ENCODE data around the gene TTC6. TPM values are rescaled to one million over a fixed set of nuclear protein-coding genes. Genes with fewer than 3 reads are reported as not detected.

The TTC6 gene
- total RNA-seq, 1 donor from 2014 or later: 4.4 TPM

- no peak for DNase-seq (ENCODE audit: extremely low spot score in 2 of 2)
- Histone ChIP-seq H3K27me3 (peaks cover 53% of the 10 kb centered on the region), H3K4me1 (peaks cover 43% of the 10 kb centered on the region)
Observed at GRCh38 chr14:37594238-37594970, 1.0 kb upstream of the TTC6 start.

DNA sequence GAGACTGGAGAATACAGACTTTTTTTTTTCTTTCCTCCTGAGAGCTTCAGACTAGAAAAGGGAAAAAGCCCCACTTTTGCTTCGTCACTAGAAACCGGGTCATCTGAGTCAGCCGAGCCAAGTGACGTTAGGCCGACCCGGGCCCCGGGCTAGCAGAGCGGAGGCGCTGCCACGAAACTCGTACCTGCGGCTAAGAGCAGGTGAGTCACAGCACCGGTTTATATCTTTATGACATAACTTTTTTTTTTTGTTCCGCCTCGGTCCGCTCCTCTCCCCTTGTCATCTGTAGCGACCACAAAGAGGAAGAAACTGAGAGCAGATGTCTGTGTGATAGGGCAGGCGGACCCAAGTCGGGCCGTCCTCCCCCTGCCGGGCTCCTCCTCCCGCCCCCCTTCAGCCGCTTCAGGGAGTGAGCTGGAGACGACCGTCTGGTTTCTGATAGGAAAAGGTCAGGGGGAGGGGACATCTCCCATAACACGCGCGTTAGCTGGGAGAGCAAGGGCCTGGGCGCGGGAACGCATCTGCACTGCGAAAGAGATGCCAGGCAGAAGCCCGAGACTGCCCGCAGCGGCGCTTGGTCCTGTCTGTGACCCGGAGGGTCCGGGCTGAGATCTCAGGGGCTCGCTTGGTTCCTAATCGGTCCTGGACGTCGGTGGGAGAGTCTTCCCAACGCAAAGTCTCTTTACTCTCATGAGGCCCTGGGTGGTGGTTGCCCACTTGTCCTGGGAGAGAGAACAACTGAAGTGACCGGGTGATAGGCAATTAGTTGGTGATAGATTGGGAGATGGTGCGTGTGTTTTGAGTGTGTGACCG, 586 bp downstream of the TTC6 start:
- no peak for DNase-seq (ENCODE audit: extremely low spot score in 2 of 2)
- intact Hi-C loops (cut with DNase I): no loop called here
- TF ChIP-seq, protein P1, sequence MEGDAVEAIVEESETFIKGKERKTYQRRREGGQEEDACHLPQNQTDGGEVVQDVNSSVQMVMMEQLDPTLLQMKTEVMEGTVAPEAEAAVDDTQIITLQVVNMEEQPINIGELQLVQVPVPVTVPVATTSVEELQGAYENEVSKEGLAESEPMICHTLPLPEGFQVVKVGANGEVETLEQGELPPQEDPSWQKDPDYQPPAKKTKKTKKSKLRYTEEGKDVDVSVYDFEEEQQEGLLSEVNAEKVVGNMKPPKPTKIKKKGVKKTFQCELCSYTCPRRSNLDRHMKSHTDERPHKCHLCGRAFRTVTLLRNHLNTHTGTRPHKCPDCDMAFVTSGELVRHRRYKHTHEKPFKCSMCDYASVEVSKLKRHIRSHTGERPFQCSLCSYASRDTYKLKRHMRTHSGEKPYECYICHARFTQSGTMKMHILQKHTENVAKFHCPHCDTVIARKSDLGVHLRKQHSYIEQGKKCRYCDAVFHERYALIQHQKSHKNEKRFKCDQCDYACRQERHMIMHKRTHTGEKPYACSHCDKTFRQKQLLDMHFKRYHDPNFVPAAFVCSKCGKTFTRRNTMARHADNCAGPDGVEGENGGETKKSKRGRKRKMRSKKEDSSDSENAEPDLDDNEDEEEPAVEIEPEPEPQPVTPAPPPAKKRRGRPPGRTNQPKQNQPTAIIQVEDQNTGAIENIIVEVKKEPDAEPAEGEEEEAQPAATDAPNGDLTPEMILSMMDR (IDR thresholded peaks at IDR 0.05): no peak
- TF ChIP-seq POLR2AphosphoS5 (IDR thresholded peaks at IDR 0.05; ENCODE audit: insufficient read depth in 1 of 2, low read depth in 1 of 2): peak in 1 of 2 donors; percentile 33
- Histone ChIP-seq H3K27me3 (peaks cover 63% of the 10 kb centered on the region), H3K4me1 (peaks cover 54% of the 10 kb centered on the region), H3K4me3 (peak overlapping the region; percentile 43 to 44), H3K9me3 (no peaks in the 10 kb centered on the region), H3K27ac (peak overlapping the region; percentile 69), H3K36me3 (no peaks in the 10 kb centered on the region)

More at GRCh38 chr14:37594238-37594970, 1.0 kb upstream of the TTC6 start:
- TF ChIP-seq, protein P1 (IDR thresholded peaks at IDR 0.05): peak in 2 of 3 experiments; percentile 22 to 43
- TF ChIP-seq POLR2AphosphoS5 (IDR thresholded peaks at IDR 0.05; ENCODE audit: insufficient read depth in 1 of 2, low read depth in 1 of 2): peak in 1 of 2 donors; percentile 13
- TF ChIP-seq POLR2A (IDR thresholded peaks at IDR 0.05): no peak
- Histone ChIP-seq H3K36me3 (no peaks in the 10 kb centered on the region), H3K27ac (peak overlapping the region; percentile 60), H3K9me3 (no peaks in the 10 kb centered on the region), H3K4me3 (peak overlapping the region; percentile 43 to 44)
- intact Hi-C loops (cut with DNase I): no loop called here

- Histone ChIP-seq H3K36me3 (no peaks in the 10 kb centered on the region), H3K4me3 (no peak overlapping the region), H3K9me3 (no peaks in the 10 kb centered on the region), H3K4me1 (peaks cover 48% of the 10 kb centered on the region), H3K27me3 (peaks cover 57% of the 10 kb centered on the region), H3K27ac (no peak overlapping the region)
- intact Hi-C loops (cut with DNase I): no loop called here
- no peak for TF ChIP-seq POLR2AphosphoS5 (IDR thresholded peaks at IDR 0.05; ENCODE audit: insufficient read depth in 1 of 2, low read depth in 1 of 2)
- TF ChIP-seq, protein P1 (IDR thresholded peaks at IDR 0.05): no peak
- no peak for TF ChIP-seq POLR2A (IDR thresholded peaks at IDR 0.05)
- no peak for DNase-seq (ENCODE audit: extremely low spot score in 2 of 2)
Observed at GRCh38 chr14:37596790-37597472, 1.5 kb downstream of the TTC6 start.

DNA sequence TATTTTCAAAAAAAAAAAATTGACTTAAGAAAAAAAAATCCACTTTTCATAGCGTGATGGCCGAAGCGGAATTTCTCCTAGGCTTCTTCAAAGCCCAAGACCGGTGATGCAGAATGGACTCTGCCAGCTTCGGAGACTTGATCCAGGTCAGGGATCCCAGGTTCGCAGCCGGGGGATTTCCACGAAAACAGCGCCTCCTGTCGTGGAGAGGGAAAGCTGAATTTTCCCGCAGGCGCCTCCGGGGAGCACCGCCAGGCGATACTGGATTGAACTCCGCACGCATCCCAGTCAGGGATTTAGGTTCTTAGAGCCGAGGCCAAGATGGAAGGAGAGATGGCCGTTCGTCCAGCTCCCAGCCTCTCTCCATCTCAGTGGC, 2.1 kb downstream of the TTC6 start:
- intact Hi-C loops (cut with DNase I): no loop called here

More for the DNA sequence above, 2.1 kb downstream of the TTC6 start:
- Histone ChIP-seq H3K27me3 (peaks cover 51% of the 10 kb centered on the region), H3K27ac (no peak overlapping the region), H3K4me1 (peaks cover 45% of the 10 kb centered on the region), H3K9me3 (no peaks in the 10 kb centered on the region), H3K36me3 (no peaks in the 10 kb centered on the region), H3K4me3 (no peak overlapping the region)
- TF ChIP-seq, protein P1 (IDR thresholded peaks at IDR 0.05): no peak
- TF ChIP-seq POLR2AphosphoS5 (IDR thresholded peaks at IDR 0.05; ENCODE audit: insufficient read depth in 1 of 2, low read depth in 1 of 2) (no peak), POLR2A (IDR thresholded peaks at IDR 0.05) (no peak)
- no peak for DNase-seq (ENCODE audit: extremely low spot score in 2 of 2)

Data from vagina (tissue), 2 donors.